ENCODE measurements around the gene MS4A2.

GRCh38 chr11:60078745-60079144 lies 9.7 kb upstream of the MS4A2 start:
- no peak for TF ChIP-seq POLR2A (IDR thresholded peaks at IDR 0.05)
- TF ChIP-seq CTCF (IDR thresholded peaks at IDR 0.05) = no peak
